Activated CD4-positive, alpha-beta T cell treated with anti-CD3 and anti-CD28 coated beads for 36 hours (primary cell): ENCODE results near the gene FAM24B. TPM values are rescaled to one million over a fixed set of nuclear protein-coding genes. Genes with fewer than 3 reads are reported as not detected.
"Not testable (repeated sequence)": the region's sequence is repeated elsewhere in the genome, so short reads cannot be mapped to it uniquely, and the experiment has no call there.

Experiments used
- ATAC-seq: fragments of 200-7000 bp; cut with Tn5 transposase; one replicate; pipeline ENCODE4 v1.10.0; 2021; ENCODE audit warnings: mild to moderate bottlenecking, moderate library complexity
- CTCF ChIA-PET: fragments of 350-600 bp; sonication (Branson Sonifier 250); formaldehyde crosslinking; loops from one replicate; lab custom pipeline; 2021; ENCODE audit warnings: antibody characterized with exemption; lab: Charles Lee
- POLR2A ChIA-PET: fragments of 350-600 bp; sonication (Branson Sonifier 250); formaldehyde crosslinking; loops from one replicate; lab custom pipeline; 2021; ENCODE audit warnings: antibody characterized with exemption, inconsistent platforms; lab: Charles Lee
- DNase-seq: peaks from one replicate; pipeline ENCODE4 v3.0.0-alpha.2; 2020
- H3K27ac Mint-ChIP-seq: one replicate; pipeline ENCODE4 v1.8.0; 2021; ENCODE audit warnings: mixed read lengths
- H3K27me3 Mint-ChIP-seq: one replicate; pipeline ENCODE4 v1.8.0; 2021; ENCODE audit warnings: mixed read lengths
- H3K36me3 Mint-ChIP-seq: one replicate; pipeline ENCODE4 v1.8.0; 2021; ENCODE audit warnings: low read depth, mixed read lengths
- H3K4me1 Mint-ChIP-seq: one replicate; pipeline ENCODE4 v1.8.0; 2021; ENCODE audit warnings: mixed read lengths
- H3K4me3 Mint-ChIP-seq: one replicate; pipeline ENCODE4 v1.8.0; 2021; ENCODE audit warnings: mild to moderate bottlenecking, moderate library complexity, mixed read lengths
- H3K9me3 Mint-ChIP-seq: one replicate; pipeline ENCODE4 v1.8.0; 2021; ENCODE audit warnings: low read depth, mixed read lengths
- intact Hi-C, 2 experiments: fragments of 100-400 bp; cut with DNase I in 1 of 2; cut with micrococcal nuclease in 1 of 2; formaldehyde crosslinking; loops; one replicate each; pipeline versions ENCODE4 v1.14.2 to v1.15.1; 2022 to 2024; cut with DNase I, micrococcal nuclease
- total RNA-seq, 2 experiments: library from RNA; stranded (reverse); gene quantifications; one replicate each; pipeline ENCODE4 v1.2.3, GENCODE V29; 2021

FAM24B gene
- 1 to 10 TPM; 7.0 to 9.5 TPM for total RNA-seq

GRCh38 chr10:122879339-122880273, at the start of gene FAM24B:
TSS of gene FAM24B (minus strand) at chr10:122879581. CDS start at chr10:122850515, 29,066 bp downstream.
- H3K27me3 Mint-ChIP-seq = no peaks in the 10 kb centered on the region
- peaks cover 53% of the 10 kb centered on the region for H3K4me1 Mint-ChIP-seq
- H3K36me3 Mint-ChIP-seq = peaks cover 45% of the 10 kb centered on the region
- ChIA-PET POLR2A (no interaction called here), CTCF (interaction anchor here (0.9 to 1.3 kb wide), 2 partner anchors 126 to 165 kb away, joined by 3 read pairs; no protein-coding TSS in a partner anchor)
- ATAC-seq = peak; percentile 90
- H3K9me3 Mint-ChIP-seq = no peaks in the 10 kb centered on the region
- intact Hi-C loops = loop anchor here (1.0 to 5.0 kb wide), 9 partner anchors 75 to 953 kb away; partner anchors contain the start of genes BUB3 (in 2 of the 2), C10orf88 (in 2 of the 2), IKZF5 (in 2 of the 2) and ACADSB (in 1 of the 2)
- DNase-seq = peak; percentile 96
- H3K27ac Mint-ChIP-seq = peak within 1 kb of the TSS; percentile 93
- H3K4me3 Mint-ChIP-seq = peak within 1 kb of the TSS; percentile 92

GRCh38 chr10:122915700-122916099, 36.3 kb upstream of the FAM24B start:
- CTCF ChIA-PET = no interaction called here
- no peak for ATAC-seq
- H3K36me3 Mint-ChIP-seq = no peaks in the 10 kb centered on the region

GRCh38 chr10:122911889-122912484, 32.6 kb upstream of the FAM24B start:
- H3K27me3 Mint-ChIP-seq = peaks cover 9% of the 10 kb centered on the region
- no peaks in the 10 kb centered on the region for H3K4me1 Mint-ChIP-seq
- ChIA-PET POLR2A (no interaction called here), CTCF (interaction anchor here (0.6 kb wide), 1 partner anchor 16 kb away, joined by 3 read pairs; no protein-coding TSS in a partner anchor)
- no peaks in the 10 kb centered on the region for H3K9me3 Mint-ChIP-seq
- H3K4me3 Mint-ChIP-seq = no peak overlapping the region
- intact Hi-C loops = no loop called here
- ATAC-seq = peak; percentile 65
- H3K36me3 Mint-ChIP-seq = no peaks in the 10 kb centered on the region
- peak; percentile 75 for DNase-seq
- H3K27ac Mint-ChIP-seq = no peak overlapping the region

More at GRCh38 chr10:122915700-122916099, 36.3 kb upstream of the FAM24B start:
- Mint-ChIP-seq H3K27me3 (peaks cover 5% of the 10 kb centered on the region), H3K4me3 (no peak overlapping the region), H3K27ac (no peak overlapping the region), H3K4me1 (no peaks in the 10 kb centered on the region), H3K9me3 (no peaks in the 10 kb centered on the region)
- intact Hi-C loops = no loop called here
- POLR2A ChIA-PET = no interaction called here
- DNase-seq = no peak

- CTCF ChIA-PET = interaction anchor here (1.1 kb wide), 1 partner anchor 567 kb away, joined by 3 read pairs; no protein-coding TSS in a partner anchor
- H3K36me3 Mint-ChIP-seq = no peaks in the 10 kb centered on the region
- DNase-seq = no peak
- H3K27me3 Mint-ChIP-seq = peaks cover 4% of the 10 kb centered on the region
- intact Hi-C loops = no loop called here
- no peaks in the 10 kb centered on the region for H3K4me1 Mint-ChIP-seq
- H3K27ac Mint-ChIP-seq = no peak within 1 kb of the TSS
- H3K4me3 Mint-ChIP-seq = no peak within 1 kb of the TSS
- H3K9me3 Mint-ChIP-seq = no peaks in the 10 kb centered on the region
- POLR2A ChIA-PET = no interaction called here
- no peak for ATAC-seq
These were observed 30.9 kb upstream of the FAM24B start, which contains the start of gene FAM24A for GRCh38 chr10:122910310-122910709. TSS of gene FAM24A (plus strand) at chr10:122910610. CDS start at chr10:122911635, 1,025 bp downstream.

- ATAC-seq, intact Hi-C loops, POLR2A ChIA-PET, DNase-seq, H3K36me3 Mint-ChIP-seq, CTCF ChIA-PET, H3K4me1 Mint-ChIP-seq, H3K4me3 Mint-ChIP-seq, H3K27ac Mint-ChIP-seq: not testable (repeated sequence)
- Mint-ChIP-seq H3K9me3 (peaks cover 14% of the 10 kb centered on the region), H3K27me3 (peaks cover 35% of the 10 kb centered on the region)
These were observed 24.5 kb upstream of the FAM24B start for GRCh38 chr10:122903861-122904260.

GRCh38 chr10:122894261-122894944, 15.0 kb upstream of the FAM24B start:
- DNase-seq = no peak
- no peak overlapping the region for H3K4me3 Mint-ChIP-seq
- peaks cover 12% of the 10 kb centered on the region for H3K36me3 Mint-ChIP-seq
- H3K27me3 Mint-ChIP-seq = no peaks in the 10 kb centered on the region
- H3K4me1 Mint-ChIP-seq = no peaks in the 10 kb centered on the region
- ChIA-PET POLR2A (interaction anchor here (0.6 kb wide), 1 partner anchor 183 kb away, joined by 3 read pairs; no protein-coding TSS in a partner anchor), CTCF (no interaction called here)
- intact Hi-C loops = no loop called here
- H3K27ac Mint-ChIP-seq = no peak overlapping the region
- H3K9me3 Mint-ChIP-seq = no peaks in the 10 kb centered on the region
- ATAC-seq = no peak

GRCh38 chr10:122884166-122884565, 4.8 kb upstream of the FAM24B start:
- Mint-ChIP-seq H3K9me3 (no peaks in the 10 kb centered on the region), H3K4me1 (peaks cover 22% of the 10 kb centered on the region), H3K36me3 (peaks cover 35% of the 10 kb centered on the region), H3K27me3 (no peaks in the 10 kb centered on the region), H3K4me3 (no peak overlapping the region), H3K27ac (no peak overlapping the region)
- DNase-seq (no peak), ATAC-seq (no peak)
- ChIA-PET CTCF (no interaction called here), POLR2A (no interaction called here)
- intact Hi-C loops = no loop called here

GRCh38 chr10:122882766-122883165, 3.4 kb upstream of the FAM24B start:
- ATAC-seq = peak; percentile 11
- Mint-ChIP-seq H3K9me3 (no peaks in the 10 kb centered on the region), H3K36me3 (peaks cover 40% of the 10 kb centered on the region), H3K4me3 (no peak overlapping the region), H3K27ac (no peak overlapping the region), H3K27me3 (no peaks in the 10 kb centered on the region), H3K4me1 (peaks cover 36% of the 10 kb centered on the region)
- CTCF ChIA-PET = no interaction called here
- intact Hi-C loops = no loop called here
- DNase-seq = no peak
- POLR2A ChIA-PET = no interaction called here

- peaks cover 43% of the 10 kb centered on the region for H3K36me3 Mint-ChIP-seq
- ATAC-seq = peak; percentile 18
- CTCF ChIA-PET = interaction anchor here (0.8 to 1.5 kb wide), 4 partner anchors 11 to 127 kb away, joined by 3 to 4 read pairs (median 3); partner anchors contain the start of genes C10orf88 and PSTK
These were observed 512 bp downstream of the FAM24B start for GRCh38 chr10:122878799-122879338.

GRCh38 chr10:122877264-122877663, 2.1 kb downstream of the FAM24B start:
- no peak for ATAC-seq
- ChIA-PET CTCF (no interaction called here), POLR2A (interaction anchor here (0.6 kb wide), 1 partner anchor 495 kb away, joined by 3 read pairs; no protein-coding TSS in a partner anchor)
- DNase-seq = peak; percentile 12
- peak overlapping the region; percentile 92 for H3K4me3 Mint-ChIP-seq
- peaks cover 46% of the 10 kb centered on the region for H3K4me1 Mint-ChIP-seq
- intact Hi-C loops = loop anchor here in 1 of 2 experiments (5.0 kb wide), 1 partner anchor 130 kb away; the partner anchor contains the start of genes ACADSB and IKZF5
- peaks cover 4% of the 10 kb centered on the region for H3K9me3 Mint-ChIP-seq
- H3K36me3 Mint-ChIP-seq = peaks cover 42% of the 10 kb centered on the region
- no peaks in the 10 kb centered on the region for H3K27me3 Mint-ChIP-seq
- no peak overlapping the region for H3K27ac Mint-ChIP-seq

More at GRCh38 chr10:122878799-122879338, 512 bp downstream of the FAM24B start:
- H3K4me1 Mint-ChIP-seq = peaks cover 53% of the 10 kb centered on the region
- H3K27ac Mint-ChIP-seq = peak overlapping the region; percentile 93
- peaks cover 4% of the 10 kb centered on the region for H3K9me3 Mint-ChIP-seq
- POLR2A ChIA-PET = no interaction called here
- intact Hi-C loops = loop anchor here (1.0 to 5.0 kb wide), 9 partner anchors 75 to 952 kb away; partner anchors contain the start of genes BUB3 (in 2 of the 2), C10orf88 (in 2 of the 2), IKZF5 (in 2 of the 2) and ACADSB (in 1 of the 2)
- H3K4me3 Mint-ChIP-seq = peak overlapping the region; percentile 92
- H3K27me3 Mint-ChIP-seq = no peaks in the 10 kb centered on the region
- DNase-seq = no peak
